GM18505 (cell line): ENCODE data around the gene KIFC3.
A peak's percentile ranks its signal among the peaks of the same experiment; 100 is the strongest.

Source experiments
- ATAC-seq: cut with Tn5 transposase; IDR thresholded peaks from one replicate; pipeline ENCODE4 v1.9.1; 2021; ENCODE audit not compliant: unreplicated experiment
- POLR2A ChIP-seq: IDR thresholded peaks from 4 replicates; pipeline ENCODE4 v1.6.1; 2011; ENCODE audit warnings: borderline replicate concordance; ENCODE audit not compliant: insufficient read depth, insufficient read length; ENCODE audit errors: extremely low read depth

The KIFC3 gene

GRCh38 chr16:57757883-57758282, 44.4 kb downstream of the KIFC3 start:
- ATAC-seq = no peak
- no peak for TF ChIP-seq POLR2A

DNA sequence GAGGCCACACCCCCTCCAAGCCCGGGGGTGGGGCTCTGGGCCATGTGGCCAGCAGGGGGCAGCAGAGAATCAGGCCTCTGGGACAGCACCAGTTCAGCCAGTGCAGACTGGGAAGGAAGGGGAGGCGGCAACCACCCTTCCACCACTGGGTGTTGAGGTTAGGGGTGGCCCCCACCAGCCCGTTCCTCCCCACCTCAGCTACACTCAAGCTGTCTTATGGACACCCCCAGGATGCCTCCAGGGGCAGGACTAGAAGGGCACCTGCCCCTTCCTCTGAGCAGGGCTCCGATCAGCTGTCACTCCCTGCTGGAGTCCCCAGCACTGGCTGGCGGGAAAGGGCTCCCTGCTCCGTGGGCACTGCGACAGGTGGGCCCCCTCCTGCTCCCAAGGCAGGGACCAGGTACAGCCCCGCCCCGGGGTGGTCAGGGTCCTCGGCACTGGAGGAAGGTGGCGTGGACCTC, 44.9 kb downstream of the KIFC3 start:
- ATAC-seq = peak; percentile 79

DNA sequence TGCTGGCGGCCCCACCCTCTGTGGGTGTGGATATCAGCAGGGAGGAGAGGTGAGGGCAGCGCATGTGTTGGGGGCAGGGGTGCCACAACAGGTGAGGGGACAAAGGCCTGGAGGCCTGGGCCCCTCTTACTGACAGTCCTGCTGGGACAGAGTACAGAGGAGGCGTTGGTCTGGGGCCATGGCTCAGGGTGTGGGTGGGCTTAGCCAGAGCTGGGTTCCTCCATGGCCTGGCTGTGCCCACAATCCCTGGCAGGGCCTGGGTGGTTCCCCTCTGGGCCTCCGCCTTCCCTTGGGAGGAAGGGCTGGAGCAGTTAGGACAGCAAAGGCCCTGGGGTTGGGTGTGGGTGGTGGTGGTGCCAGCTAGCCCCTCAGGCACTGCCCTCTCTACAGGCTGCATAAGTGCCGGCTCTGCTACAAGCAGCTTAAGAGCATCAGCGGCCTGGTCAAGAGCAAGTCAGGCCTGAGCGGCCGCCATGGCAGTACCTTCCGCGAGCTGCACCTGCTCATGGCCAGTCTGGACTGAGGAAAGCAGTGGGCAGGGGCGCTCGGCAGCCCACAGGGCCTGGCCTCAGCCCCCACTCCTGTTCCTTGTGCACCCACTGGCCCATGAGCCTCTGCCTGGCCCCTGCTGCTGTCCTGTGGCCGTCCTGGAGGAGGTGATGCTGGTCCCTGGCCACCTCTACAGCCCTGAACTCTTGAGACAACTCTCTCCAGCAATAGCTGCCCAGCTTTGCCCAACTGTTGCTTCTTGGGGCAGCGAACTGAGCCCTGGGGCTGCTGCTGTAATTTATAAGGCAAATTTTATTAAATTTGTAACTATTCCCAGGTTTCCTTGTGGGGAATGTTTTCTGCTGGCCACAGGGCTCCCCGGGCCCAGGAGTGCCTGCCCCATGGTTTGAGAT, 45.6 kb downstream of the KIFC3 start:
- no peak for ATAC-seq
- no peak for TF ChIP-seq POLR2A

More for the DNA sequence above, 44.9 kb downstream of the KIFC3 start:
- no peak for TF ChIP-seq POLR2A

DNA sequence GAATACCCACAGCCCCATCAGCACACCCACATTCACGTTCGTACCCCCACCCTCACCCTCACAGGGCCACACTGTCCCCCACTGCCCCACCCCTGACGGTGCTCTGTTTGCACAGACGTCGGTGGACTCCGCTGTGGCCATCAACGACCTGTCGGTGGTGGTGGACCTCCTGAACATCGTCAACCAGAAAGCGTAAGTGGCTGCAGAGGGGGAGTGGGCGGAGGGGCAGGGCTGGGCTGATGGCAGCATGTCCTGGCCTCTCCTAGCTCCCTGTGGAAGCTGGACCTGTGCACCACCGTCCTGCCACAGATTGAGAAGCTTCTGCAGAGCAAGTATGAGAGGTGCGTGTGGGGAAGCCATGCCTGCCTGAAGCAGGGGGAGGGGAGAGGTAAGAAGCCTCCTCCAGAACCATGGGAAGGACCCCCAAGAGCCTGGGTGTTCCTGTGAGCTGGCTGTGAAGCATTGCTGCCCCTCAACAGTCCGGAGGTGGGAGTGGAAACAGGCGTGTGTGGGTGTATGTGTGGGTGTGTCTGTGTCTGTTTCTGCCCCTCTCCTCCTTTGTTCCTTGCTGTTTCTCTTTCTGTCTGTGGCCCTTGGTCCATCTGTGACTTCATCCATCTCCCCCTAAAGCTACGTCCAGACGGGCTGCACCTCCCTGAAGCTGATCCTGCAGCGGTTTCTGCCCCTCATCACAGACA, 46.4 kb downstream of the KIFC3 start:
- no peak for TF ChIP-seq POLR2A
- no peak for ATAC-seq

DNA sequence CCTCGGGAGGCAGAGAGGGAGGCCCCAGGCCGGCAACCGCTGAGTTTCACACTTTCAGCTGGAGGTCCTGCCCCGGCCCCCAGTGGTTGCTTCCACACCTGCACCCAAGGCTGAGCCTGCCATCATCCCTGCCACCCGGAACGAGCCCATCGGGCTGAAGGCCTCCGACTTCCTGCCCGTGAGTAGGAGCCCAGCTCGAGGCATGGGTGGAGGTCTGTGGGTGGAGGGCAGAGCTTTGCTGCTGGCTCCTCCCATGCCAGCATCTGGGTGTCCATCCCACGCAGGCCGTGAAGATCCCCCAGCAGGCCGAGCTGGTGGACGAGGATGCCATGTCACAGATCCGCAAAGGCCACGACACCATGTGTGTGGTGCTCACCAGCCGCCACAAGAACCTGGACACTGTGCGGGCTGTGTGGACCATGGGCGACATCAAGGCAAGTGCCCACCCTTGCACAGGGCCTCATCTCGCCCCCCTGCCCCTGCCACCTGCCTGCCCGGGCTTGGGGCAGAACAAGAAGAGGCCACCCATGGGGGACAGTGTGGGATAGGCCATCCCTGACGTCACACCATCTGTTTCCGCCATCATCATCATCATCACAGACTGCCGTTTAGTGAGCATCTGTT, 47.1 kb downstream of the KIFC3 start:
- no peak for TF ChIP-seq POLR2A
- no peak for ATAC-seq

GRCh38 chr16:57754354-57755060, 47.8 kb downstream of the KIFC3 start:
- no peak for ATAC-seq
- no peak for TF ChIP-seq POLR2A

GRCh38 chr16:57753448-57754353, 48.6 kb downstream of the KIFC3 start:
- no peak for ATAC-seq
- no peak for TF ChIP-seq POLR2A

DNA sequence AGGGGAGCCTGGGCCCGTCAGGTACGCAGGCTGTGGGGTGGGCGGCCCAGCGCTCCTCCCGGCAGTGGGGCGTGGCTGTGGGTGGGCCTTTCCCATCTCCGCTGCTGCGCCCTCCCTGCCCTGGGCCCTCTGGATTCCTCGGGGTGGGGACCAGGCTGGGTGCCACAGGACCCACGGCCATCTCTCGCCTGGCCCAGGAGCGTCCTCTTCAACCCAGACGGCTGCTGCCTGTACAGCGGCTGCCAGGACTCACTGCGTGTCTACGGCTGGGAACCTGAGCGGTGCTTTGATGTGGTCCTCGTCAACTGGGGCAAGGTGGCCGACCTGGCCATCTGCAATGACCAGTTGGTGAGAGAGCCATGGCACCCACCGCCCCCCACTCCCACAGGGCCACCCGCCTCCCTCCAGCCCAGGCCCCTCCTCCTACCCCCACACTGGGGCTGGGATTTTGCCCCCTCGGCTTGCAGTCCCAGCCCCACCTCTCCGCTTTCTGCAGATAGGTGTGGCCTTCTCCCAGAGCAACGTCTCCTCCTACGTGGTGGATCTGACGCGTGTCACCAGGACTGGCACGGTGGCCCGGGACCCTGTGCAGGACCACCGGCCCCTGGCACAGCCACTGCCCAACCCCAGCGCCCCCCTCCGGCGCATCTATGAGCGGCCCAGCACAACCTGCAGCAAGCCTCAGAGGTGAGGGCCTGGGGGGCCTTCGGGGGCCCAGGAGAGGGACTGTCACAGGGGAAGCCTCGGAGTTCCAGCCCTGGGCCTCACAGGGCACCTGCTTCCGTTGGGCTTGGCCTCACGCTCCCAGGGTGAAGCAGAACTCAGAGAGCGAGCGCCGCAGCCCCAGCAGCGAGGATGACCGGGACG, 49.5 kb downstream of the KIFC3 start:
- ATAC-seq = no peak
- TF ChIP-seq POLR2A = no peak

GRCh38 chr16:57752203-57752580, 50.1 kb downstream of the KIFC3 start:
- TF ChIP-seq POLR2A = no peak
- no peak for ATAC-seq

GRCh38 chr16:57751539-57752202, 50.6 kb downstream of the KIFC3 start:
- no peak for ATAC-seq
- no peak for TF ChIP-seq POLR2A
